ENCODE measurements around the gene LCE1E. TPM values are rescaled to one million over a fixed set of nuclear protein-coding genes. Genes with fewer than 3 reads are reported as not detected.

The LCE1E gene
- total and polyA plus RNA-seq, 10 of the 15 experiments (the other 5 are each of a cell fraction or from before 2014, with no cell fraction given) = 0.33 to 8.2 (median 1.3) TPM; not detected in 1

- Histone ChIP-seq H3K27me3 (replicated peaks in 1 of 2; ENCODE audit: control insufficient read depth in 2 of 2, insufficient read depth in 2 of 2, low read length in 1 of 2) (no peaks in the 10 kb centered on the region; a peak in 1 of 4 replicates), H2AFZ (ENCODE audit: control insufficient read depth, low read depth, low read length) (no peak overlapping the region), H3K79me2 (ENCODE audit: control insufficient read depth, insufficient read depth, low read length) (no peaks in the 10 kb centered on the region), H3K9ac (ENCODE audit: control insufficient read depth, insufficient read depth, low read length) (no peak overlapping the region), H3K4me3 (no peak overlapping the region), H4K20me1 (ENCODE audit: control insufficient read depth, insufficient read depth) (no peaks in the 10 kb centered on the region), H3K27ac (ENCODE audit: control insufficient read depth, insufficient read depth) (no peak overlapping the region), H3K4me2 (ENCODE audit: control insufficient read depth, insufficient read depth) (no peak overlapping the region), H3K4me1 (ENCODE audit: control insufficient read depth, insufficient read depth, low read length) (no peaks in the 10 kb centered on the region), H3K36me3 (ENCODE audit: control insufficient read depth in 2 of 2, insufficient read depth in 2 of 2, low read length in 1 of 2) (no peaks in the 10 kb centered on the region), H3K9me3 (replicated peaks; ENCODE audit: control insufficient read depth, insufficient read depth, low read length) (no peaks in the 10 kb centered on the region)
- no peak for DNase-seq (ENCODE audit: low read depth, low spot score)
- no peak for ATAC-seq
- SMC1A ChIA-PET (ENCODE audit: uncharacterized antibody, unreplicated experiment) = no interaction called here
- in situ Hi-C loops (cut with MboI) = no loop called here
- 0% methylated on average over 1 of the region's 1 CpG for WGBS (ENCODE audit: insufficient coverage, insufficient replicate concordance, low lambda C conversion rate, missing lambda C conversion rate)
- BruUV-seq (replicated peaks) = no TSS peak
- CTCF ChIA-PET = no interaction called here
- intact Hi-C loops (cut with micrococcal nuclease; ENCODE audit: unreplicated experiment) = no loop called here
- RAD21 ChIA-PET (ENCODE audit: unreplicated experiment) = no interaction called here
- no peak for FAIRE-seq
- no peak for TF ChIP-seq SKIL (IDR thresholded peaks at IDR 0.05; ENCODE audit: low read depth, poor library complexity, severe bottlenecking)
- TF ChIP-seq NR2C2 (IDR thresholded peaks at IDR 0.05; ENCODE audit: borderline replicate concordance, control insufficient read depth, insufficient read length, low read depth) = no peak
- no peak for TF ChIP-seq MEF2B (IDR thresholded peaks at IDR 0.05; ENCODE audit: partially characterized antibody, poor library complexity, severe bottlenecking)
- no peak for TF ChIP-seq ATF2 (IDR thresholded peaks at IDR 0.05; ENCODE audit: low read length)
- no peak for TF ChIP-seq TBL1XR1 (IDR thresholded peaks at IDR 0.05; ENCODE audit: low read depth, low read length)
- POLR2A ChIA-PET = no interaction called here
Measured at GRCh38 chr1:152747831-152748230, 38.2 kb upstream of the LCE1E start.
